Measurements from ENCODE around the gene SHISA2.

Gene SHISA2

DNA sequence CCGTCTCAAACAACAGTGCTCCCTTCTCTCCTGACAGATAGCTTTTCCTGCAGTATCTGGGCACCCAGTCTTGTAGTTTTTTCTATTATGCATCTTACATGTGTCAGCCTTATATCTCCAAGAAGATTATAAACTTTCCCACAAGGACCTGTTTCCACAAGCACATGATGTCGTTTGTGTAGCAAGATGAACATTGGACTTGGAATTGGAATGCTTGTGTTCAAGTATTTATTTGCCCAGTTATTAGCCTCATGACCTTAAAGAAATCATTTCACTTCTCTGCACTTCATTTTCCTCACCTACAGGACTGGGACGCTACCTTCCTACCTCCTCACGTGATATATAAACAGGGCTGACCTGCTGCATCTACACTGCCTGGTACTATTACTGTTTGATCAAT lies 21.5 kb downstream of the SHISA2 start:
- FAIRE-seq (no peak), DNase-seq (ENCODE audit: insufficient read length, low spot score) (no peak)
- TF ChIP-seq, protein P1, sequence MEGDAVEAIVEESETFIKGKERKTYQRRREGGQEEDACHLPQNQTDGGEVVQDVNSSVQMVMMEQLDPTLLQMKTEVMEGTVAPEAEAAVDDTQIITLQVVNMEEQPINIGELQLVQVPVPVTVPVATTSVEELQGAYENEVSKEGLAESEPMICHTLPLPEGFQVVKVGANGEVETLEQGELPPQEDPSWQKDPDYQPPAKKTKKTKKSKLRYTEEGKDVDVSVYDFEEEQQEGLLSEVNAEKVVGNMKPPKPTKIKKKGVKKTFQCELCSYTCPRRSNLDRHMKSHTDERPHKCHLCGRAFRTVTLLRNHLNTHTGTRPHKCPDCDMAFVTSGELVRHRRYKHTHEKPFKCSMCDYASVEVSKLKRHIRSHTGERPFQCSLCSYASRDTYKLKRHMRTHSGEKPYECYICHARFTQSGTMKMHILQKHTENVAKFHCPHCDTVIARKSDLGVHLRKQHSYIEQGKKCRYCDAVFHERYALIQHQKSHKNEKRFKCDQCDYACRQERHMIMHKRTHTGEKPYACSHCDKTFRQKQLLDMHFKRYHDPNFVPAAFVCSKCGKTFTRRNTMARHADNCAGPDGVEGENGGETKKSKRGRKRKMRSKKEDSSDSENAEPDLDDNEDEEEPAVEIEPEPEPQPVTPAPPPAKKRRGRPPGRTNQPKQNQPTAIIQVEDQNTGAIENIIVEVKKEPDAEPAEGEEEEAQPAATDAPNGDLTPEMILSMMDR (IDR thresholded peaks at IDR 0.05; ENCODE audit: insufficient read depth, missing control alignments), result no peak

DNA sequence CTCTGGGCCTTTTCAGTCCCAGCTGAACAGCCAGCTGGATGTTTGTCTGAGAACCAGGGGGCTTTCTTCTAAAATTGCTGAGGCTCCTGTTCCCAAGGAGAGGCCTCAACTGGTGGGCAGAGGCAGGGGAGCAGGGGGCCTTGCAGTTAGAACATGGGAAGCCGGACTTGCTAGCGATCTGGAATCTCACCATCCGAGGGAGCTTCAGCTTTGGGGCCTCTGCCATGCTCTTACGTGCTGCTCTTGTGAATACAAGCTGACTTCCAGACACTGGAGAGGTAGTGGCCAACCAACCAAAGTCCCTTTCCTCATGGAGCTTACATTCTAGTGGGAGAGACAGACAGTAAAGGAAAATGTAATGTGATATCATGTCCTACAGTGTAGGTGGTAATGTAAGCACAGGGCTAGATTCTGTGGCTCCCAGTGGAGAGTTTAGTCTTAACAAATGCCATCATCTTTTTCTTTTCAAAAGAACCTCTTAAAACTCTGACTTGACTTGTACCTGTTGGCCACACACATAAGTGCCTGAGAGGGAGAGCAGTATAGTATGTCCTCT lies 22.2 kb downstream of the SHISA2 start:
- FAIRE-seq, result no peak
- no peak for DNase-seq (ENCODE audit: insufficient read length, low spot score)
- TF ChIP-seq, protein P1 (IDR thresholded peaks at IDR 0.05; ENCODE audit: insufficient read depth, missing control alignments), result no peak

DNA sequence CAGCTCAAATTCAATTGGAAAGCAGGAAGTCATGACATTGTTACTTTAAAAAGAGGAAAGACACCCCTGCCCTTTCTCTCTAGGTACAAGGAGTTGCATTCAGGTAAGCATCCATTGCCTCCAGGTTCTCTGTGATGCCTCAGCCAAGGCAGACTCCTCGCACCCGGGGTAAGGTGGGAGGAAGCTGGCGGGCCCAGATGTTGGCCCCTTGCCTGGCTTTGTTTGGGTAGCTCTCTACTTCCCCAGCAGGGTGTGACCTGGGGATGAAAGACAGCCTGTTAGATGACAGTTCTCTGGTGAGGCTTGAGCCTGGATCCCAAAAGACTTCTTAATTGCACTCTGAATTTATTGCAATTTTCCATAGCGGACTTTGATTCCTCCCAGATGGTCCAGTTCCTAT lies 25.6 kb downstream of the SHISA2 start:
- TF ChIP-seq, protein P1 (IDR thresholded peaks at IDR 0.05; ENCODE audit: insufficient read depth, missing control alignments), result no peak
- DNase-seq (ENCODE audit: insufficient read length, low spot score) (no peak), FAIRE-seq (no peak)

DNA sequence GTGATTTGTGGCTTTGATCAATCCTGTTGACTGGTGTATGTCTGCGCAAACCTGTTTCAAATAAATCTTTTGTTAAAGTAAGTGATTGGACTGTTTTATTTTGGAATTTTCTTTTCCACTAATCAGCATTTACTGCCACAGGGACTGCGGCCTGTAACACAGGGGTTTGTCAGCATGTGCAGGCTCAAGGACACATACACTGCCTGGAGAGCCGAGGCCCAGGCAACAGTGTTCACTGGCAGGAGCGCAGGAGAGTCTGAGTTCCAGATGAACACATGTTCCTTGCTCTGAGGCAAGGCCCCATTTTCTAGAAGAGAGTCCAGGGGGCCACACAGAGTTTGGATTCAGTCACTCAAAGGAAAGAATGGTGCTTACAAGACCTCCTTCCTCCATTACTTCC lies 26.0 kb downstream of the SHISA2 start:
- no peak for FAIRE-seq
- DNase-seq (ENCODE audit: insufficient read length, low spot score), result no peak
- TF ChIP-seq, protein P1 (IDR thresholded peaks at IDR 0.05; ENCODE audit: insufficient read depth, missing control alignments), result no peak

DNA sequence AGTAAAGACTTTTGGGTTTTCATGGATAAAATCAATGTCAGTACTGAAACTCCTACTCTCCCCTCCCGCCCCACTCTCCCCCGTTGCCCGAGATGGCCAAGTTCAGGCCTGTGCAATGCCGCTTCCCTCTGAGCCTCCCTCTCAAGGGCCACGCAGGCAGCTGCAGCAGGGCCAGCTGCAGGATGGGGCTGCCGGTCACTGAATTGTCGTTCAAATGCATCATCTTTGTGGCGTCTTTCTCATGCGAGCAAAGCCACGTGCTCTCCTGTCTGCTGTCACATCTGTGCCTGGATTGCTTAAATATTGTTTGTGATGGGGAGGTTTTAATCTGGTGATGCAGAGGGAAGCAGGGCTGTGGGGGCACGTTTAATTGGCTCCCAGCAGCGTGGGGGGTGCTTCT lies 26.6 kb downstream of the SHISA2 start:
- TF ChIP-seq, protein P1 (IDR thresholded peaks at IDR 0.05; ENCODE audit: insufficient read depth, missing control alignments), result no peak
- DNase-seq (ENCODE audit: insufficient read length, low spot score) (no peak), FAIRE-seq (no peak)

DNA sequence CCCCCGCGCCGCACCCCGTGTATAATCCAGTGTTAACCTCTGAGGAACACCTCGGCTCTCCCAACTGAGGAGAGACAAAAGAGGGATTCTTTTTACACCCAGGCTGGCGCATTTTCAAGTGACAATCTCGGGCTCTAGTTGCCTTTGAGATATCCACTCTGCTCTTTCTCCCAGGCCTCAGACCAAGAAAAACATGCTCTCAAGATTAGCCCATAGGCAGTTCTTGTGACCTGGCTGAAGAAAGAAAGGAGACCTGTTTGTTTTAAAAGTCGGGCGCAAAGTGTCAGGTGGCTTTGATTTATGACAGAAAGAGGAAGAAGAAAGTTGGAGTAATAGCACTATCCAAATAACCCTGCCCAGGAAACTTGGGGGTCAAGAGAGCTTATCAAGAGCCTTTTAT lies 27.3 kb downstream of the SHISA2 start:
- FAIRE-seq (no peak), DNase-seq (ENCODE audit: insufficient read length, low spot score) (no peak)
- TF ChIP-seq, protein P1 (IDR thresholded peaks at IDR 0.05; ENCODE audit: insufficient read depth, missing control alignments), result no peak

DNA sequence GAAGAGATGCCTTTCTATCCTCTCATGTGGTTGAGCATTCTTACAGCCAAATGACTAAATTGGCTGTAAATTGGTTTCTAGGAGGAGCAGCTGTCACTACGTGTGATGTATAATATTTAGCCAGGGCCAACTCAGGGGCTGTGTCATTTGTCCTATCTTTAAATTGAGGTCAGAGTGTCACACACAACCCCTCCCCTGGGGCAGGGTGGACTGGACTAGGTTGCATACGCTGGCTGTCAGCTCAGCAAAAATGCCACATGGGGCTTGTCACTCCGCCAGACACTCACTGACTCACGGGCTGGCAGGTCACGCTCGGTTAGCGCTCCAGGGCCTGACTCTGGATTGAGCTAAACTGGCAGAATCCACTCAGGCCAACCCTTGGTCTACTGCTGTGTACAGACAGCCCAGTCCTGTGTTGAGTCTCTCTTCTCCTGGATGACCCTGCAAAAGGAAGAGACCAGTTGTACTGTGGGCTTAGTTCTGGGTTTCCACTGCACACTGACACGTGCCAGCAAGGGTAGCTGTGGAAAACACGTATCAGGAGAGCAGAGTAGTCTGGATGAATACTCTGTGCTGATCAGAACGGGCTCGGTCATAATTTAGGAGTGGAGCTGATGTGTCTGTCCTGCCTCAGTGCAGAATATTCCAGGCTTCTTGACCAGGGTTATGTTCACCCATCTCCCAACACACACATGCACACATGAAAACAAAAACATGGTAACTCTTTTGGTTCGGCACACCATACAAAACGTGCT lies 29.1 kb downstream of the SHISA2 start:
- FAIRE-seq (no peak), DNase-seq (ENCODE audit: insufficient read length, low spot score) (no peak)
- TF ChIP-seq, protein P1 (IDR thresholded peaks at IDR 0.05; ENCODE audit: insufficient read depth, missing control alignments), result no peak
